Panc1 (cell line): ENCODE results near the gene POC1B. TPM values are rescaled to one million over a fixed set of nuclear protein-coding genes. Genes with fewer than 3 reads are reported as not detected.

Experiments used
- ATAC-seq: fragments of 200-7000 bp; cut with Tn5 transposase; 2 replicates; pipeline ENCODE4 v1.9.1; 2020; ENCODE audit warnings: mild to moderate bottlenecking, moderate library complexity
- BruUV-seq: library from RNA; stranded (reverse); fragments of 400-500 nt; replicated peaks from 2 replicates; lab custom pipeline; 2021; lab: Mats Ljungman, UMichigan
- CTCF ChIA-PET: fragments of 300-600 bp; sonication (Branson Sonifier 250); formaldehyde crosslinking; loops from one replicate; lab custom pipeline; 2022; ENCODE audit warnings: antibody characterized with exemption; lab: Charles Lee
- POLR2A ChIA-PET: fragments of 300-600 bp; sonication (Branson Sonifier 250); formaldehyde crosslinking; loops from one replicate; lab custom pipeline; 2022; ENCODE audit warnings: antibody characterized with exemption; lab: Charles Lee
- DNase-seq: peaks from one replicate; pipeline ENCODE4 v3.0.0-alpha.2; 2010; ENCODE audit warnings: low read depth, low spot score
- H3K27ac ChIP-seq: 2 replicates; pipeline ENCODE4 v1.5.1; 2011; ENCODE audit warnings: mild to moderate bottlenecking, low read length, inconsistent platforms
- H3K27me3 ChIP-seq: fragments of 200-500 bp; sonication (Bioruptor generic); 2 replicates; pipeline ENCODE4 v1.6.0; 2014; ENCODE audit warnings: low read length, inconsistent platforms; ENCODE audit not compliant: control insufficient read depth, insufficient read depth
- H3K36me3 ChIP-seq: fragments of 200-500 bp; sonication (Bioruptor generic); 2 replicates; pipeline ENCODE4 v1.5.1; 2014; ENCODE audit warnings: inconsistent platforms, mild to moderate bottlenecking, low read length, moderate library complexity; ENCODE audit not compliant: control insufficient read depth, insufficient read depth
- H3K4me1 ChIP-seq: 2 replicates; pipeline ENCODE4 v1.5.1; 2011; ENCODE audit warnings: inconsistent platforms, mild to moderate bottlenecking, low read length, moderate library complexity; ENCODE audit not compliant: control insufficient read depth, insufficient read depth
- H3K4me3 ChIP-seq, 2 experiments: 2 replicates each; pipeline ENCODE4 v1.5.1; 2011 to 2012; ENCODE audit warnings: low read depth in 2 of 2, low read length in 2 of 2, mild to moderate bottlenecking in 2 of 2, inconsistent platforms in 1 of 2, moderate library complexity in 1 of 2
- H3K9me3 ChIP-seq: fragments of 200-500 bp; sonication (Bioruptor generic); 2 replicates; pipeline ENCODE4 v1.5.1; 2014; ENCODE audit warnings: low read depth, mild to moderate bottlenecking, inconsistent platforms, low read length, moderate library complexity; ENCODE audit not compliant: control insufficient read depth, insufficient read depth
- POLR2AphosphoS5 ChIP-seq: IDR thresholded peaks from 2 replicates; pipeline ENCODE4 v1.6.1; 2012; ENCODE audit warnings: mild to moderate bottlenecking, low read depth, low read length, moderate library complexity
- SIN3A ChIP-seq: IDR thresholded peaks from 2 replicates; pipeline ENCODE4 v1.6.1; 2012; ENCODE audit warnings: low read depth, mild to moderate bottlenecking, low read length, moderate library complexity, borderline replicate concordance; ENCODE audit not compliant: insufficient read depth
- TCF7L2 ChIP-seq: IDR thresholded peaks from 2 replicates; pipeline ENCODE4 v1.6.1; 2011; ENCODE audit warnings: mild to moderate bottlenecking, low read depth, low read length, inconsistent platforms
- in situ Hi-C: cut with HindIII; loops from 2 replicates; pipeline ENCODE4 v1.10.0; 2016; ENCODE audit warnings: low sequenced_read_pairs, low pct_unique_long_range_greater_than_20kb
- intact Hi-C: fragments of 100-400 bp; cut with micrococcal nuclease; formaldehyde crosslinking; loops from one replicate; pipeline ENCODE4 v1.10.0; 2022; ENCODE audit not compliant: unreplicated experiment
- total RNA-seq: library from RNA; stranded (reverse); gene quantifications from one replicate; pipeline ENCODE4 v1.2.1, GENCODE V29; 2021; ENCODE audit not compliant: unreplicated experiment
- TF ChIP-seq, protein P1 (sequence below): fragments of 450-650 bp; IDR thresholded peaks from 2 replicates; pipeline ENCODE4 v1.5.1; 2017; ENCODE audit warnings: mild to moderate bottlenecking
- TF ChIP-seq, protein P2 (sequence below), 2 experiments: IDR thresholded peaks; 2 replicates each; pipeline ENCODE4 v1.6.1; 2011 to 2012; ENCODE audit warnings: low read depth in 2 of 2, control low read depth in 1 of 2, low read length in 1 of 2, mild to moderate bottlenecking in 1 of 2, moderate library complexity in 1 of 2; ENCODE audit not compliant: insufficient read depth in 1 of 2

The POC1B gene
- total RNA-seq, 1 experiment from 2014 or later, result 7.3 TPM

DNA sequence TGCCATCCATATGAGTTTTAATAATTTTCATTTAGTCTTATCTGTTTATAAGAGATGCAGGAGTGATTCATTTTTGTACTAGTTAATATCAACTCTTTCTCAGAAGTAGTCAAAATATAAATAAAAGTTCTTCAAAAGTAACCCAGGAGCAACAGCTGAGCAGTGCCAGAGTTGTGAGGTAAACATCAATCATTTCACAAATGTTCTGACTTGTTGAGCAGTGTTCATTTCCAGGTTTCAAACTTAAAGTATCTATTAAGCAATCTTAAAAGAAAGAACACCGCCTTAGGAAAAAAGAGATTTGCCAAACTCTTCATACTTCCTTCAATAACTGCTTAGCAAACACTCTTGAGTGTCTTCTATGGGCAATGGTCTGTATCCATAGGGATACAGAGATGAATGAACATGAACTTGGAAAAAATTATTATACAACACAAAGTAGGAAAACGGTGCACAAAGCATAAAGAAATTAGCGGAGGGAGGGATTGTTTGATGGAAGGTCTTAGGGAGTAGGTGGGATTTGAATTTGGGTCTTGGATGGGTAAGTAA is 41.9 kb upstream of the POC1B start:
- POLR2A ChIA-PET, result no interaction called here
- no peak for DNase-seq
- CTCF ChIA-PET, result no interaction called here
- H3K27ac ChIP-seq, result no peak overlapping the region
- no TSS peak for BruUV-seq
- no peak for ATAC-seq
- intact Hi-C loops (no loop called here), in situ Hi-C loops (no loop called here)
- TF ChIP-seq, protein P1, sequence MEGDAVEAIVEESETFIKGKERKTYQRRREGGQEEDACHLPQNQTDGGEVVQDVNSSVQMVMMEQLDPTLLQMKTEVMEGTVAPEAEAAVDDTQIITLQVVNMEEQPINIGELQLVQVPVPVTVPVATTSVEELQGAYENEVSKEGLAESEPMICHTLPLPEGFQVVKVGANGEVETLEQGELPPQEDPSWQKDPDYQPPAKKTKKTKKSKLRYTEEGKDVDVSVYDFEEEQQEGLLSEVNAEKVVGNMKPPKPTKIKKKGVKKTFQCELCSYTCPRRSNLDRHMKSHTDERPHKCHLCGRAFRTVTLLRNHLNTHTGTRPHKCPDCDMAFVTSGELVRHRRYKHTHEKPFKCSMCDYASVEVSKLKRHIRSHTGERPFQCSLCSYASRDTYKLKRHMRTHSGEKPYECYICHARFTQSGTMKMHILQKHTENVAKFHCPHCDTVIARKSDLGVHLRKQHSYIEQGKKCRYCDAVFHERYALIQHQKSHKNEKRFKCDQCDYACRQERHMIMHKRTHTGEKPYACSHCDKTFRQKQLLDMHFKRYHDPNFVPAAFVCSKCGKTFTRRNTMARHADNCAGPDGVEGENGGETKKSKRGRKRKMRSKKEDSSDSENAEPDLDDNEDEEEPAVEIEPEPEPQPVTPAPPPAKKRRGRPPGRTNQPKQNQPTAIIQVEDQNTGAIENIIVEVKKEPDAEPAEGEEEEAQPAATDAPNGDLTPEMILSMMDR, result no peak
- TF ChIP-seq SIN3A (no peak), TCF7L2 (no peak), POLR2AphosphoS5 (no peak)
- TF ChIP-seq, protein P2, sequence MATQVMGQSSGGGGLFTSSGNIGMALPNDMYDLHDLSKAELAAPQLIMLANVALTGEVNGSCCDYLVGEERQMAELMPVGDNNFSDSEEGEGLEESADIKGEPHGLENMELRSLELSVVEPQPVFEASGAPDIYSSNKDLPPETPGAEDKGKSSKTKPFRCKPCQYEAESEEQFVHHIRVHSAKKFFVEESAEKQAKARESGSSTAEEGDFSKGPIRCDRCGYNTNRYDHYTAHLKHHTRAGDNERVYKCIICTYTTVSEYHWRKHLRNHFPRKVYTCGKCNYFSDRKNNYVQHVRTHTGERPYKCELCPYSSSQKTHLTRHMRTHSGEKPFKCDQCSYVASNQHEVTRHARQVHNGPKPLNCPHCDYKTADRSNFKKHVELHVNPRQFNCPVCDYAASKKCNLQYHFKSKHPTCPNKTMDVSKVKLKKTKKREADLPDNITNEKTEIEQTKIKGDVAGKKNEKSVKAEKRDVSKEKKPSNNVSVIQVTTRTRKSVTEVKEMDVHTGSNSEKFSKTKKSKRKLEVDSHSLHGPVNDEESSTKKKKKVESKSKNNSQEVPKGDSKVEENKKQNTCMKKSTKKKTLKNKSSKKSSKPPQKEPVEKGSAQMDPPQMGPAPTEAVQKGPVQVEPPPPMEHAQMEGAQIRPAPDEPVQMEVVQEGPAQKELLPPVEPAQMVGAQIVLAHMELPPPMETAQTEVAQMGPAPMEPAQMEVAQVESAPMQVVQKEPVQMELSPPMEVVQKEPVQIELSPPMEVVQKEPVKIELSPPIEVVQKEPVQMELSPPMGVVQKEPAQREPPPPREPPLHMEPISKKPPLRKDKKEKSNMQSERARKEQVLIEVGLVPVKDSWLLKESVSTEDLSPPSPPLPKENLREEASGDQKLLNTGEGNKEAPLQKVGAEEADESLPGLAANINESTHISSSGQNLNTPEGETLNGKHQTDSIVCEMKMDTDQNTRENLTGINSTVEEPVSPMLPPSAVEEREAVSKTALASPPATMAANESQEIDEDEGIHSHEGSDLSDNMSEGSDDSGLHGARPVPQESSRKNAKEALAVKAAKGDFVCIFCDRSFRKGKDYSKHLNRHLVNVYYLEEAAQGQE (IDR thresholded peaks at IDR 0.05; ENCODE audit: insufficient read depth in 1 of 2, low read depth in 2 of 2, low read length in 1 of 2), result no peak
- no peaks in the 10 kb centered on the region for H3K4me1 ChIP-seq
- H3K4me3 ChIP-seq, result no peak overlapping the region
- no peaks in the 10 kb centered on the region for H3K9me3 ChIP-seq
- no peaks in the 10 kb centered on the region for H3K36me3 ChIP-seq
- H3K27me3 ChIP-seq, result no peaks in the 10 kb centered on the region

DNA sequence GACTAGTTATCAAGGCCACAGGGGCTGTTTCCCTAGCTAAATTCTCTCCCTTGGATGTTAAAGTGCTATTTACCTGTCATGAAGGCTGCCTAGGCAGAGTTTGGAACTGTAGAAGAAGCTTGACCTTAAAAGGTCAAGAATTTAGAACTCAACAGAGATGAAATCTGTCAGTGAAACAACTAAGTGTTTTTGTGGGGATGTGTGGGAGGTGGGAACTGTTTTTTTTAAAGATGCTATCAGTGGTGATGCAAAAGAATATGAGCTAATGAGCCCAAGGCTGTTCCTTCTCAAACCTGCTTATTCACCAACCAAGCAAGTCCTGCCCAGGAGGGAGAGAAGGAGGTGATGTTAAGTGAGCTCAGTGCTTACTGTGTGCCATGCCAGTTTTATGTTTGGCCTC is 40.8 kb upstream of the POC1B start:
- no TSS peak for BruUV-seq
- POLR2A ChIA-PET, result interaction anchor here (0.6 kb wide), 1 partner anchor 71 kb away, joined by 3 read pairs; no protein-coding TSS in a partner anchor
- Histone ChIP-seq H3K9me3 (no peaks in the 10 kb centered on the region), H3K4me3 (no peak overlapping the region), H3K4me1 (no peaks in the 10 kb centered on the region), H3K36me3 (no peaks in the 10 kb centered on the region), H3K27me3 (no peaks in the 10 kb centered on the region), H3K27ac (no peak overlapping the region)
- intact Hi-C loops, result no loop called here
- ATAC-seq (no peak), DNase-seq (no peak)
- in situ Hi-C loops, result no loop called here
- CTCF ChIA-PET, result no interaction called here
- TF ChIP-seq, protein P2 (IDR thresholded peaks at IDR 0.05; ENCODE audit: insufficient read depth in 1 of 2, low read depth in 2 of 2, low read length in 1 of 2), result no peak
- TF ChIP-seq, protein P1, result no peak
- TF ChIP-seq TCF7L2 (no peak), POLR2AphosphoS5 (no peak), SIN3A (no peak)
